ENCODE measurements around the gene ITM2B. TPM values are rescaled to one million over a fixed set of nuclear protein-coding genes. Genes with fewer than 3 reads are reported as not detected.
"Not testable (repeated sequence)": the region's sequence is repeated elsewhere in the genome, so short reads cannot be mapped to it uniquely, and the experiment has no call there.

Gene ITM2B
- total and polyA plus RNA-seq, 2 donors (not counting 1 experiment from before 2014, with no cell fraction given): 122 to 177 TPM

- Mint-ChIP-seq H3K9me3 (ENCODE audit: insufficient read depth) (no peaks in the 10 kb centered on the region), H3K4me3 (peak overlapping the region; percentile 96), H3K27me3 (no peaks in the 10 kb centered on the region), H3K27ac (peak overlapping the region; percentile 10), H3K4me1 (peaks cover 61% of the 10 kb centered on the region)
- Histone ChIP-seq H3K4me2 (replicated peaks; ENCODE audit: low read depth, low read length, poor library complexity, severe bottlenecking) (peak overlapping the region; percentile 89), H3K9me3 (ENCODE audit: control extremely low read depth in 1 of 3, control insufficient read depth in 2 of 3, insufficient read depth in 1 of 3, low read length in 2 of 3) (no peaks in the 10 kb centered on the region), H3K27ac (ENCODE audit: low read length in 2 of 2) (peak overlapping the region in 1 of 2 donors; percentile 67), H4K20me1 (ENCODE audit: control insufficient read depth, insufficient read depth, low read length, poor library complexity, severe bottlenecking) (peaks cover 41% of the 10 kb centered on the region), H3K27me3 (replicated peaks in 1 of 4; ENCODE audit: control extremely low read depth in 1 of 4, control insufficient read depth in 3 of 4, insufficient read depth in 4 of 4, low read length in 3 of 4) (no peaks in the 10 kb centered on the region), H2AFZ (ENCODE audit: insufficient read depth, low read depth, low read length, poor library complexity, severe bottlenecking) (no peak overlapping the region), H3K36me3 (replicated peaks in 1 of 2; ENCODE audit: control extremely low read depth in 1 of 2, control insufficient read depth in 1 of 2, extremely low read depth in 1 of 2, insufficient read depth in 2 of 2, low read length in 1 of 2) (peaks cover 3 to 14% of the 10 kb centered on the region in 2 experiments), H3K4me1 (ENCODE audit: control insufficient read depth in 2 of 2, insufficient read depth in 2 of 2, low read length in 2 of 2) (peaks cover 27 to 46% of the 10 kb centered on the region in 2 donors), H3K4me3 (ENCODE audit: control extremely low read depth in 1 of 5, extremely low read depth in 1 of 5, insufficient read depth in 1 of 5, low read depth in 2 of 5, low read length in 4 of 5) (peak overlapping the region in 1 of 5 experiments; percentile 89), H3K79me2 (ENCODE audit: control insufficient read depth, insufficient read depth, low read length) (peaks cover 96% of the 10 kb centered on the region), H3K9ac (ENCODE audit: low read length) (no peak overlapping the region)
- DNase-seq (peak; percentile 12), ATAC-seq (ENCODE audit: low read depth) (no peak)
- intact Hi-C loops (cut with micrococcal nuclease): no loop called here
- POLR2A ChIA-PET: no interaction called here
- no CpG with 5 or more reads among the region's 3 CpGs for WGBS (ENCODE audit: insufficient coverage)
- CTCF ChIA-PET: interaction anchor here (0.7 to 2.9 kb wide), 4 partner anchors 24 to 344 kb away, joined by 3 to 20 read pairs (median 4); no protein-coding TSS in a partner anchor
- TF ChIP-seq EZH2 (IDR thresholded peaks at IDR 0.05; ENCODE audit: borderline replicate concordance, insufficient read depth, low read depth, low read length, poor library complexity, severe bottlenecking): no peak
- TF ChIP-seq, protein P1, sequence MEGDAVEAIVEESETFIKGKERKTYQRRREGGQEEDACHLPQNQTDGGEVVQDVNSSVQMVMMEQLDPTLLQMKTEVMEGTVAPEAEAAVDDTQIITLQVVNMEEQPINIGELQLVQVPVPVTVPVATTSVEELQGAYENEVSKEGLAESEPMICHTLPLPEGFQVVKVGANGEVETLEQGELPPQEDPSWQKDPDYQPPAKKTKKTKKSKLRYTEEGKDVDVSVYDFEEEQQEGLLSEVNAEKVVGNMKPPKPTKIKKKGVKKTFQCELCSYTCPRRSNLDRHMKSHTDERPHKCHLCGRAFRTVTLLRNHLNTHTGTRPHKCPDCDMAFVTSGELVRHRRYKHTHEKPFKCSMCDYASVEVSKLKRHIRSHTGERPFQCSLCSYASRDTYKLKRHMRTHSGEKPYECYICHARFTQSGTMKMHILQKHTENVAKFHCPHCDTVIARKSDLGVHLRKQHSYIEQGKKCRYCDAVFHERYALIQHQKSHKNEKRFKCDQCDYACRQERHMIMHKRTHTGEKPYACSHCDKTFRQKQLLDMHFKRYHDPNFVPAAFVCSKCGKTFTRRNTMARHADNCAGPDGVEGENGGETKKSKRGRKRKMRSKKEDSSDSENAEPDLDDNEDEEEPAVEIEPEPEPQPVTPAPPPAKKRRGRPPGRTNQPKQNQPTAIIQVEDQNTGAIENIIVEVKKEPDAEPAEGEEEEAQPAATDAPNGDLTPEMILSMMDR (IDR thresholded peaks at IDR 0.05): no peak
These were observed 3.7 kb downstream of the ITM2B start for GRCh38 chr13:48236528-48237353.

DNA sequence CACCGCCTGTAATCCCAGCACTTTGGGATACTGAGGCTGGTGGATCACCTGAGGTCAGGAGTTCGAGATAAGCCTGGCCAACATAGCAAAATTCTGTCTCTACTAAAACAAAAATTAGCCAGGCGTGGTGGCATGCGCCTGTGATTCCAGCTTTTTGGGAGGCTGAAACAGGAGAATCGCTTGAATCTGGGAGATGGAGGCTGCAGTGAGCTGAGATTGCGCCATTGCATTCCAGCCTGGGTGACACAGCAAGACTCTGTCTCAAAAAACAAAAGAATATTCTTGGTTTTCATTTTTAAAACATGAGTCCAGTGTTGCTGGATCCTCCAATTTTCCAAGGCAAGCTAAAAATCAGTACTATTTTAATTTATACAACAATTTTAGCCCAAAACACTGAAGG lies 6.4 kb downstream of the ITM2B start:
- H3K27me3 Mint-ChIP-seq, H3K27ac Mint-ChIP-seq: not testable (repeated sequence)
- peaks cover 22 to 39% of the 10 kb centered on the region in 2 donors for H3K4me1 ChIP-seq (ENCODE audit: control insufficient read depth in 2 of 2, insufficient read depth in 2 of 2, low read length in 2 of 2)

More for the DNA sequence above, 6.4 kb downstream of the ITM2B start:
- H3K27ac ChIP-seq (ENCODE audit: low read length in 2 of 2); H3K4me3 ChIP-seq (ENCODE audit: control extremely low read depth in 1 of 5, extremely low read depth in 1 of 5, insufficient read depth in 1 of 5, low read depth in 2 of 5, low read length in 4 of 5); H3K4me2 ChIP-seq (replicated peaks; ENCODE audit: low read depth, low read length, poor library complexity, severe bottlenecking); H3K9me3 Mint-ChIP-seq (ENCODE audit: insufficient read depth); H3K27me3 ChIP-seq (replicated peaks in 1 of 4; ENCODE audit: control extremely low read depth in 1 of 4, control insufficient read depth in 3 of 4, insufficient read depth in 4 of 4, low read length in 3 of 4); POLR2A ChIA-PET; H3K9ac ChIP-seq (ENCODE audit: low read length); ATAC-seq (ENCODE audit: low read depth); H3K4me3 Mint-ChIP-seq; H3K9me3 ChIP-seq (ENCODE audit: control extremely low read depth in 1 of 3, control insufficient read depth in 2 of 3, insufficient read depth in 1 of 3, low read length in 2 of 3); DNase-seq; H2AFZ ChIP-seq (ENCODE audit: insufficient read depth, low read depth, low read length, poor library complexity, severe bottlenecking): not testable (repeated sequence)
- Histone ChIP-seq H4K20me1 (ENCODE audit: control insufficient read depth, insufficient read depth, low read length, poor library complexity, severe bottlenecking) (peaks cover 65% of the 10 kb centered on the region), H3K79me2 (ENCODE audit: control insufficient read depth, insufficient read depth, low read length) (peaks cover 95% of the 10 kb centered on the region), H3K36me3 (replicated peaks in 1 of 2; ENCODE audit: control extremely low read depth in 1 of 2, control insufficient read depth in 1 of 2, extremely low read depth in 1 of 2, insufficient read depth in 2 of 2, low read length in 1 of 2) (peaks cover 3 to 21% of the 10 kb centered on the region in 2 experiments)
- 97% methylated on average over 6 of the region's 6 CpGs for WGBS (ENCODE audit: insufficient coverage)
- intact Hi-C loops (cut with micrococcal nuclease): loop anchor here (2.0 kb wide), 1 partner anchor 13 kb away; no protein-coding TSS in a partner anchor
- H3K4me1 Mint-ChIP-seq: peaks cover 64% of the 10 kb centered on the region
- CTCF ChIA-PET: interaction anchor here (1.1 kb wide), 1 partner anchor 55 kb away, joined by 3 read pairs; no protein-coding TSS in a partner anchor
